GM18498 (cell line): ENCODE measurements around the gene ERC2.
"Not testable (repeated sequence)": the region's sequence is repeated elsewhere in the genome, so short reads cannot be mapped to it uniquely, and the experiment has no call there.

Source experiments
- ATAC-seq: cut with Tn5 transposase; IDR thresholded peaks from one replicate; pipeline ENCODE4 v1.9.1; 2021; ENCODE audit warnings: mild to moderate bottlenecking, moderate library complexity; ENCODE audit not compliant: unreplicated experiment

ERC2 gene

GRCh38 chr3:56318891-56319290, 149.4 kb downstream of the ERC2 start:
- ATAC-seq, result no peak

GRCh38 chr3:56316944-56317343, 151.3 kb downstream of the ERC2 start:
- no peak for ATAC-seq

GRCh38 chr3:56314842-56315241, 153.4 kb downstream of the ERC2 start:
- no peak for ATAC-seq

- ATAC-seq, result no peak
These were observed 158.8 kb downstream of the ERC2 start for GRCh38 chr3:56309465-56309864.

GRCh38 chr3:56308471-56308870, 159.8 kb downstream of the ERC2 start:
- ATAC-seq, result no peak

- no peak for ATAC-seq
These were observed 164.2 kb downstream of the ERC2 start for GRCh38 chr3:56304069-56304468.

GRCh38 chr3:56303487-56303886, 164.8 kb downstream of the ERC2 start:
- ATAC-seq, result peak; percentile 87

- no peak for ATAC-seq
These were observed 165.8 kb downstream of the ERC2 start for GRCh38 chr3:56302417-56302816.

- no peak for ATAC-seq
These were observed 170.9 kb downstream of the ERC2 start for GRCh38 chr3:56297281-56297840.

GRCh38 chr3:56296361-56296760, 171.9 kb downstream of the ERC2 start:
- ATAC-seq, result no peak

GRCh38 chr3:56295161-56295560, 173.1 kb downstream of the ERC2 start:
- no peak for ATAC-seq

- ATAC-seq, result no peak
These were observed 174.0 kb downstream of the ERC2 start for GRCh38 chr3:56294286-56294685.

GRCh38 chr3:56291953-56292352, 176.3 kb downstream of the ERC2 start:
- ATAC-seq, result peak; percentile 67

- ATAC-seq, result peak; percentile 55
These were observed 177.0 kb downstream of the ERC2 start for GRCh38 chr3:56291244-56291680.

- ATAC-seq, result no peak
These were observed 177.9 kb downstream of the ERC2 start for GRCh38 chr3:56290374-56290773.

- no peak for ATAC-seq
These were observed 180.0 kb downstream of the ERC2 start for GRCh38 chr3:56288258-56288657.

GRCh38 chr3:56282341-56282740, 185.9 kb downstream of the ERC2 start:
- ATAC-seq, result no peak

- ATAC-seq, result no peak
These were observed 191.0 kb downstream of the ERC2 start for GRCh38 chr3:56277236-56277635.

GRCh38 chr3:56275120-56275519, 193.1 kb downstream of the ERC2 start:
- no peak for ATAC-seq

- no peak for ATAC-seq
These were observed 198.3 kb downstream of the ERC2 start for GRCh38 chr3:56269755-56270535.

GRCh38 chr3:56268616-56269383, 199.5 kb downstream of the ERC2 start:
- ATAC-seq, result no peak

- not testable (repeated sequence) for ATAC-seq
These were observed 206.4 kb downstream of the ERC2 start for GRCh38 chr3:56261852-56262251.
